WTC11 (cell line): ENCODE data around the gene OR1L8. TPM values are rescaled to one million over a fixed set of nuclear protein-coding genes. Genes with fewer than 3 reads are reported as not detected.

Experiments used
- ATAC-seq: fragments of 200-7000 bp; cut with Tn5 transposase; 2 replicates; pipeline ENCODE4 v1.10.0; 2021; ENCODE audit warnings: mild to moderate bottlenecking, moderate library complexity
- CTCF ChIA-PET: fragments of 300-600 bp; sonication (Branson Sonifier 250); formaldehyde crosslinking; loops from one replicate; lab custom pipeline; 2021; ENCODE audit warnings: antibody characterized with exemption; lab: Charles Lee
- POLR2A ChIA-PET: fragments of 350-600 bp; sonication (Branson Sonifier 250); formaldehyde crosslinking; loops from one replicate; lab custom pipeline; 2021; ENCODE audit warnings: antibody characterized with exemption; lab: Charles Lee
- DNase-seq: peaks from one replicate; pipeline ENCODE4 v3.0.0; 2021; ENCODE audit warnings: low spot score
- H3K27ac Mint-ChIP-seq: 2 replicates; pipeline ENCODE4 v1.8.0; 2021; ENCODE audit warnings: mixed read lengths
- H3K27me3 Mint-ChIP-seq: 2 replicates; pipeline ENCODE4 v1.8.0; 2021; ENCODE audit warnings: low read depth, mild to moderate bottlenecking, moderate library complexity, mixed read lengths
- H3K36me3 Mint-ChIP-seq: 2 replicates; pipeline ENCODE4 v1.8.0; 2021; ENCODE audit warnings: mixed read lengths
- H3K4me1 Mint-ChIP-seq: 2 replicates; pipeline ENCODE4 v1.8.0; 2022; ENCODE audit warnings: mixed read lengths
- H3K4me3 Mint-ChIP-seq: 2 replicates; pipeline ENCODE4 v1.8.0; 2021; ENCODE audit warnings: mild to moderate bottlenecking, moderate library complexity, mixed read lengths
- H3K9me3 Mint-ChIP-seq: 2 replicates; pipeline ENCODE4 v1.8.0; 2021; ENCODE audit warnings: mixed read lengths
- AFF4 ChIP-seq: sonication (generic); formaldehyde crosslinking; IDR thresholded peaks from 2 replicates; pipeline ENCODE4 v1.8.1; 2023; ENCODE audit warnings: mild to moderate bottlenecking, missing genetic modification reagents, borderline replicate concordance
- ATF1 ChIP-seq: sonication (generic); formaldehyde crosslinking; IDR thresholded peaks from 2 replicates; pipeline ENCODE4 v1.8.1; 2023; ENCODE audit warnings: mild to moderate bottlenecking, moderate library complexity, missing genetic modification reagents
- E2F4 ChIP-seq: sonication (generic); formaldehyde crosslinking; IDR thresholded peaks from 2 replicates; pipeline ENCODE4 v1.8.1; 2022; ENCODE audit warnings: low read depth, mild to moderate bottlenecking, moderate library complexity, missing genetic modification reagents, borderline replicate concordance
- GRHL2 ChIP-seq: fragments of 250-450 bp; sonication (Bioruptor Pico); IDR thresholded peaks from 2 replicates; pipeline ENCODE4 v1.8.0; 2022; ENCODE audit warnings: mild to moderate bottlenecking, moderate library complexity; ENCODE audit not compliant: insufficient replicate concordance, severe bottlenecking
- IRF2 ChIP-seq: sonication (generic); formaldehyde crosslinking; IDR thresholded peaks from 2 replicates; pipeline ENCODE4 v1.8.0; 2022; ENCODE audit warnings: low read depth, missing genetic modification reagents, borderline replicate concordance
- NR3C1 ChIP-seq: sonication (generic); formaldehyde crosslinking; conservative IDR thresholded peaks from 2 replicates; pipeline ENCODE4 v1.8.1; 2023; ENCODE audit warnings: low read depth, mild to moderate bottlenecking, missing genetic modification reagents
- RELA ChIP-seq: sonication (generic); formaldehyde crosslinking; IDR thresholded peaks from 2 replicates; pipeline ENCODE4 v1.8.1; 2022; ENCODE audit warnings: missing genetic modification reagents, mild to moderate bottlenecking, borderline replicate concordance
- SOX15 ChIP-seq: fragments of 250-450 bp; sonication (Bioruptor Pico); IDR thresholded peaks from 2 replicates; pipeline ENCODE4 v1.9.0; 2021; ENCODE audit warnings: mild to moderate bottlenecking
- SP1 ChIP-seq: sonication (generic); formaldehyde crosslinking; conservative IDR thresholded peaks from 2 replicates; pipeline ENCODE4 v1.8.1; 2022; ENCODE audit warnings: missing genetic modification reagents
- ZNF138 ChIP-seq: sonication (generic); formaldehyde crosslinking; conservative IDR thresholded peaks from 2 replicates; pipeline ENCODE4 v1.8.1; 2022; ENCODE audit warnings: mild to moderate bottlenecking, moderate library complexity, missing genetic modification reagents
- ZNF425 ChIP-seq: fragments of 250-450 bp; sonication (Bioruptor Pico); conservative IDR thresholded peaks from 2 replicates; pipeline ENCODE4 v1.9.0; 2021; ENCODE audit warnings: mild to moderate bottlenecking
- total RNA-seq: library from RNA; stranded (reverse); gene quantifications from 3 replicates; pipeline ENCODE4 v1.2.3, GENCODE V29; 2021
- TF ChIP-seq, protein P1 (sequence below): fragments of 250-450 bp; sonication (Bioruptor Pico); IDR thresholded peaks from 2 replicates; pipeline ENCODE4 v1.9.0; 2021; ENCODE audit warnings: mild to moderate bottlenecking
- TF ChIP-seq, protein P2 (sequence below): sonication (generic); formaldehyde crosslinking; IDR thresholded peaks from 2 replicates; pipeline ENCODE4 v1.8.0; 2022; ENCODE audit warnings: mild to moderate bottlenecking, missing genetic modification reagents

OR1L8 gene
- total RNA-seq, 1 experiment from 2014 or later, result not detected

DNA sequence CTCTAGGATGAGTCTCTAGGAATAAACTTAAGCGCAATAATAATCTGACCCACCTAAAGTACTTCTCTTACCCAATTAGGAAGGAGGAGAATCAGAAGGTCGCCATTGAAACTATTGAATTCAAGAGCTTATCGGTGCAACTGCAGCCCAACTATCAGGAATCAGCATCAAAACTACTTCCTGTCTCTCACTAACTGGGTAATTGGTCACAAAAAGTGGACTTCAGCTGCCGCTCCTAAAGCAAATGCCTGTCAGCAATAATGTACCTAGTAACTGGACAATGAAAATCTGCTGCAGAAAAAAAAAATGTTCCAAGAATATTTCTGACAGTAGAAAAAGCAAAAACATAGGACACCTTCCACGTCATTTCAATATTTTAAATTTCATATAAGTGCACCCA is 3.3 kb downstream of the OR1L8 start:
- Mint-ChIP-seq H3K9me3 (peaks cover 57% of the 10 kb centered on the region), H3K4me3 (no peak overlapping the region), H3K27ac (no peak overlapping the region), H3K36me3 (peaks cover 19% of the 10 kb centered on the region), H3K4me1 (no peaks in the 10 kb centered on the region), H3K27me3 (no peaks in the 10 kb centered on the region)
- TF ChIP-seq AFF4 (no peak), SP1 (CRISPR knock-in tag) (no peak), ATF1 (CRISPR knock-in tag) (no peak), ZNF425 (CRISPR knock-in tag) (no peak), IRF2 (CRISPR knock-in tag) (no peak), RELA (CRISPR knock-in tag) (no peak)
- TF ChIP-seq, protein P1, sequence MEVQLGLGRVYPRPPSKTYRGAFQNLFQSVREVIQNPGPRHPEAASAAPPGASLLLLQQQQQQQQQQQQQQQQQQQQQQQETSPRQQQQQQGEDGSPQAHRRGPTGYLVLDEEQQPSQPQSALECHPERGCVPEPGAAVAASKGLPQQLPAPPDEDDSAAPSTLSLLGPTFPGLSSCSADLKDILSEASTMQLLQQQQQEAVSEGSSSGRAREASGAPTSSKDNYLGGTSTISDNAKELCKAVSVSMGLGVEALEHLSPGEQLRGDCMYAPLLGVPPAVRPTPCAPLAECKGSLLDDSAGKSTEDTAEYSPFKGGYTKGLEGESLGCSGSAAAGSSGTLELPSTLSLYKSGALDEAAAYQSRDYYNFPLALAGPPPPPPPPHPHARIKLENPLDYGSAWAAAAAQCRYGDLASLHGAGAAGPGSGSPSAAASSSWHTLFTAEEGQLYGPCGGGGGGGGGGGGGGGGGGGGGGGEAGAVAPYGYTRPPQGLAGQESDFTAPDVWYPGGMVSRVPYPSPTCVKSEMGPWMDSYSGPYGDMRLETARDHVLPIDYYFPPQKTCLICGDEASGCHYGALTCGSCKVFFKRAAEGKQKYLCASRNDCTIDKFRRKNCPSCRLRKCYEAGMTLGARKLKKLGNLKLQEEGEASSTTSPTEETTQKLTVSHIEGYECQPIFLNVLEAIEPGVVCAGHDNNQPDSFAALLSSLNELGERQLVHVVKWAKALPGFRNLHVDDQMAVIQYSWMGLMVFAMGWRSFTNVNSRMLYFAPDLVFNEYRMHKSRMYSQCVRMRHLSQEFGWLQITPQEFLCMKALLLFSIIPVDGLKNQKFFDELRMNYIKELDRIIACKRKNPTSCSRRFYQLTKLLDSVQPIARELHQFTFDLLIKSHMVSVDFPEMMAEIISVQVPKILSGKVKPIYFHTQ (CRISPR knock-in tag), result no peak
- TF ChIP-seq, protein P2, sequence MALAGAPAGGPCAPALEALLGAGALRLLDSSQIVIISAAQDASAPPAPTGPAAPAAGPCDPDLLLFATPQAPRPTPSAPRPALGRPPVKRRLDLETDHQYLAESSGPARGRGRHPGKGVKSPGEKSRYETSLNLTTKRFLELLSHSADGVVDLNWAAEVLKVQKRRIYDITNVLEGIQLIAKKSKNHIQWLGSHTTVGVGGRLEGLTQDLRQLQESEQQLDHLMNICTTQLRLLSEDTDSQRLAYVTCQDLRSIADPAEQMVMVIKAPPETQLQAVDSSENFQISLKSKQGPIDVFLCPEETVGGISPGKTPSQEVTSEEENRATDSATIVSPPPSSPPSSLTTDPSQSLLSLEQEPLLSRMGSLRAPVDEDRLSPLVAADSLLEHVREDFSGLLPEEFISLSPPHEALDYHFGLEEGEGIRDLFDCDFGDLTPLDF (CRISPR knock-in tag), result no peak
- no peak for ATAC-seq
- ChIA-PET POLR2A (no interaction called here), CTCF (no interaction called here)
- no peak for DNase-seq

GRCh38 chr9:122572456-122572855 is 10.7 kb downstream of the OR1L8 start:
- H3K4me1 Mint-ChIP-seq, result no peaks in the 10 kb centered on the region
- ATAC-seq, result no peak
- DNase-seq, result no peak
- ChIA-PET CTCF (no interaction called here), POLR2A (no interaction called here)
- no peak overlapping the region for H3K27ac Mint-ChIP-seq
- no peak overlapping the region for H3K4me3 Mint-ChIP-seq
- H3K9me3 Mint-ChIP-seq, result peaks cover 79% of the 10 kb centered on the region
- TF ChIP-seq E2F4 (CRISPR knock-in tag) (no peak), SOX15 (CRISPR knock-in tag) (no peak), GRHL2 (CRISPR knock-in tag) (no peak), NR3C1 (CRISPR knock-in tag) (no peak), ZNF138 (CRISPR knock-in tag) (no peak)
- TF ChIP-seq, protein P1 (CRISPR knock-in tag), result no peak
- H3K36me3 Mint-ChIP-seq, result peaks cover 46% of the 10 kb centered on the region
- peaks cover 25% of the 10 kb centered on the region for H3K27me3 Mint-ChIP-seq
